Skin epidermis (tissue), 12 donors: Measurements from ENCODE around the gene ZNF576.
"Not testable (repeated sequence)": the region's sequence is repeated elsewhere in the genome, so short reads cannot be mapped to it uniquely, and the experiment has no call there.

Source experiments
- H3K27ac ChIP-seq, 21 experiments: fragments of 200-600 bp; sonication (generic) in 11 of 21; one replicate each; pipeline ENCODE4 v1.5.0; 2020; ENCODE audit warnings: mild to moderate bottlenecking in 3 of 21, inconsistent platforms in 2 of 21, moderate library complexity in 2 of 21
- H3K4me3 ChIP-seq, 7 experiments: fragments of 200-600 bp; sonication (generic) in 2 of 7; one replicate each; pipeline ENCODE4 v1.5.0; 2020; ENCODE audit warnings: inconsistent platforms in 2 of 7, mild to moderate bottlenecking in 2 of 7, moderate library complexity in 1 of 7

ZNF576 gene, protein sequence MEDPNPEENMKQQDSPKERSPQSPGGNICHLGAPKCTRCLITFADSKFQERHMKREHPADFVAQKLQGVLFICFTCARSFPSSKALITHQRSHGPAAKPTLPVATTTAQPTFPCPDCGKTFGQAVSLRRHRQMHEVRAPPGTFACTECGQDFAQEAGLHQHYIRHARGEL

GRCh38 chr19:43595999-43596841 lies at the start of gene ZNF576, which contains the start of gene IRGQ:
Gene ZNF576 (plus strand): TSS chr19:43596595. CDS start chr19:43597109, 514 bp downstream.
Gene IRGQ (minus strand): TSS chr19:43596134. CDS start chr19:43595338, 796 bp downstream.
- H3K4me3 ChIP-seq: peak within 1 kb of the TSS; percentile 51 to 79 (median 64)
- peak within 1 kb of the TSS; percentile 70 to 100 (median 97) for H3K27ac ChIP-seq

GRCh38 chr19:43547926-43548325 lies 48.5 kb upstream of the ZNF576 start:
- H3K4me3 ChIP-seq, H3K27ac ChIP-seq: not testable (repeated sequence)

DNA sequence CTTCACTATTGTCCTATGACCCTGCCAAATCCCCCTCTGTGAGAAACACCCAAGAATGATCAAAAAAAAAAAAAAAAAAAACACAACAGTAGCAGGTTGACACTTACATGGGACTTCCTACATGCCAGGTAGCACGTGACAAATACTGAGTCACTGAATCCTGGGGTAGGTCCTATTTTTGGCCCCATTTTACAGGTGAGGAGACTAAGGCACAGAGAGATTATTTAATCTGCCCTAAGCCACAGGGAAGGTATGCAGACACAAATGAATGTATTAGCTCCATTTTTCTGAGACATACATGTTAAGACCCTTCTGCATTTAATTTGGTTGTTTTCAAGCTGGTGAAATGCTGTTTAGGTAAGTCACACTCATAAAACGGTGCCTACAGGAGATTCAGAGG lies 47.7 kb upstream of the ZNF576 start:
- Histone ChIP-seq H3K27ac (no peak overlapping the region), H3K4me3 (no peak overlapping the region)

GRCh38 chr19:43551399-43552197 lies 44.8 kb upstream of the ZNF576 start:
- Histone ChIP-seq H3K27ac (no peak overlapping the region), H3K4me3 (no peak overlapping the region)

GRCh38 chr19:43552198-43552450 lies 44.3 kb upstream of the ZNF576 start:
- no peak overlapping the region for H3K4me3 ChIP-seq

GRCh38 chr19:43552616-43553015 lies 43.8 kb upstream of the ZNF576 start:
- no peak overlapping the region for H3K27ac ChIP-seq

More at GRCh38 chr19:43552198-43552450, 44.3 kb upstream of the ZNF576 start:
- H3K27ac ChIP-seq: no peak overlapping the region

GRCh38 chr19:43553656-43554055 lies 42.7 kb upstream of the ZNF576 start:
- Histone ChIP-seq H3K4me3 (no peak overlapping the region), H3K27ac (peak overlapping the region in 1 of 21 experiments; percentile 39)

More at GRCh38 chr19:43552616-43553015, 43.8 kb upstream of the ZNF576 start:
- no peak overlapping the region for H3K4me3 ChIP-seq

DNA sequence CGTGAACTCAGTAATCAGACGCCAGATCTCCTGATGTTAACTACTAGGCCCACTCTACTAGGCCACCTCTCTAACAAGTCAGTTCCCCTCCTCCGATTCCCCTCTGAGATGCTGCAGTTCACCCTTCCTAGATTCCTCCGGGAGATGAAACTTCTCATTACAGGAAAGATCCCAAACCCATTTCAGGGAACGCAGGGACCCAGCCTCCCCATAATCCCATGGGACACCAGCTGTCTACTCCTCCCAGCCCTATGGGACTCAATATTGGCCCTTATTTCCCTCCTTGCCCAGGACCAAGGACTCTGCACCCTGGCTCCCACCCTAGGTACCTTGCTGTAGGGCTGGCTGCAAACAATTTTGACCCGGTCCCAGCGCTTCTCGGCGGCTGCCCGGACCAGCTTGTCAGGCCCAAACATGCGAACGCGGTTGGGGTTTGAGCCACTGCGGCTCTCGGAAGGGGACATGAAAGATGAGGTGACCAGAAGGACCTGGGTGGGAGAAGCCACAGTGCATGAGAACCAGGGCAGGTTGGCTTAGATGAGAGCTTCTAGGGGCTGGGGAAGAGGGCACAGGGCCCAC lies 42.0 kb upstream of the ZNF576 start:
- no peak overlapping the region for H3K4me3 ChIP-seq
- H3K27ac ChIP-seq: no peak overlapping the region

- Histone ChIP-seq H3K4me3 (no peak overlapping the region), H3K27ac (no peak overlapping the region)
Measured at GRCh38 chr19:43555185-43555770, 41.1 kb upstream of the ZNF576 start.

GRCh38 chr19:43560687-43561086 lies 35.7 kb upstream of the ZNF576 start:
- Histone ChIP-seq H3K4me3 (no peak overlapping the region), H3K27ac (no peak overlapping the region)

DNA sequence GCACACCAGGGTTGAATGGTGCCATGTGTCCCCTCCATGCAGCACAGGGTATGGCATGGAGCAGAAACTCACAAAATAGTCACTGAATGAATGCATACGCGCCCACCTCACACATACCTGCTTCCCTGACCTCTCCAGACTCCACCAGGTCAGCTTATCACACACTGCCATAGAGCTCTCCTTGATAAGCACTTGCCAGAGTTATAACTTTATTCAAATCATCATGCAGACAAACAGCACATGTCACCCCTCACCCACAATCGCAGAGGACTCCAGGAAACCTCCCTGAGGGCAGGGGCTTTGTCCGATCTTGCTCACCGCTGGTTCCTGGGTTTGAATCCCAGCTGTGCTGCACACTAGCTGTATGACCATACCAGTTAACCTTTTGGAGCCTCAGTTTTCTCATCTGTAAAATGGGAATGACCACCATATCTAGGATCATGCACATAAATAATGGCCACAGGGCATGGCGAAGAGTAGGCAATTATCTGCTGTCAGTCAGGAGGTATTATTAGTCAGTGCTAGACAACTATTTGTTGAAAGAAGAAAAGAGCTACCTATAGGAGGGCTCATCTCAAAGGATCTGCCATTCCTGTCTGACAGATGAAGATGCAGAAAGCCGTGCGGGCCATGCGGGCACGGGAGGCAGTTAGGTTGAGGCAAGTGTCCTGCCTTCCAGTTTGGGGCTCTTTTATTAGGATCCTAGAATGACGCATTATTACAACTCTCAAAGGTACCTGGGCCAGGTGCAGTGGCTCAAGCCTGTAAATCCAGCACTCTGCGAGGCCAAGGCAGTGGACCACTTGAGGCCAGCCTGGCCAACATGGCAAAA lies 35.0 kb upstream of the ZNF576 start:
- H3K27ac ChIP-seq: peak overlapping the region in 7 of 21 experiments; percentile 9 to 90 (median 77)
- no peak overlapping the region for H3K4me3 ChIP-seq

- no peak overlapping the region for H3K4me3 ChIP-seq
- peak overlapping the region in 19 of 21 experiments; percentile 9 to 92 (median 71) for H3K27ac ChIP-seq
Measured at GRCh38 chr19:43562226-43562697, 34.1 kb upstream of the ZNF576 start.

DNA sequence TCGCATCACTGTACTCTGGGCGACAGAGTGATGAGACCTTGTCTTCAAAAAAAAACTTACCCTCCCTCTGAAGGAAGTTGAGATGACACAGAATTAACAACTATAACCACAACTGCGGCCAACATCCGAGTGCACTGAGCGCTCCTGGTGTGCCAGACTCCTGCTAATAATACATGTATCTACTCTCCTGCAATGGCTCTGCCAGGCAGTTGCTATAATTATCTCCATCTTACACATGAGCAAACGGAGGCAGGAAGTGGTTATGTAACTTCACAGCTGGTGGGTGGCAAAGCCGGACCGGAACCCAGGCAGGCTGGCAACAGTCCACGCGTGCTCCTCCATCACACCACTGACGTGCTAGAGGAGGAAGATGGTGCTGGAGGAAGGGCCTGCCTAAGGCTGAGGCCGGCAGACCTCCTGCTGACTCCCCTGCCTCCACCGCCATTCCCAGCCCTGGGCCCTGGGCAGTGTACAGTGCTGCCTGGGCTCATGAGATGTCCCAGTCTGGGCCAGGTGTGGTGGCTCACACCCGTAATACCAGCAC lies 33.6 kb upstream of the ZNF576 start:
- Histone ChIP-seq H3K27ac (peak overlapping the region in 20 of 21 experiments; percentile 31 to 92 (median 72)), H3K4me3 (no peak overlapping the region)

- peak overlapping the region in 12 of 21 experiments; percentile 33 to 92 (median 74) for H3K27ac ChIP-seq
Measured at GRCh38 chr19:43563816-43564457, 32.5 kb upstream of the ZNF576 start.

DNA sequence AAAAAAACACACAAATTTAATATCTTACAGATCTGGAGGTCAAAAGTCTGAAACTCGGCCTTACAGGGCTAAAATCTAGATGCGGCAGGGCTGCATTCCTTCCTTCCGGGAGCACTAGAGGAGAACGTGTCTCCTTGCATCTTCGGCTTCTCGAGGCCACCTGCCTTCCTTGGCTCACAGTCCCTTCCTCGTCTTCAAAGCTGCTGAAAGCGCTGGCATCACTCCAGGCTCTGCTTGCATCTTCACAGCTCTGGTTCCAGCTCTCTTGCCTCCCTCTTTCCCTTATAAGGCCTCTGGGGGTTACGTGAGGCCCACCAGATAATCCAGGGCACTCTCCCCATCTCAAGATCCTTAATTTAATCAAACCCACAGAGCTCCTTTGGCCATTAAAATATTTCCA lies 31.6 kb upstream of the ZNF576 start:
- no peak overlapping the region for H3K27ac ChIP-seq
- H3K4me3 ChIP-seq: no peak overlapping the region

More at GRCh38 chr19:43563816-43564457, 32.5 kb upstream of the ZNF576 start:
- no peak overlapping the region for H3K4me3 ChIP-seq

DNA sequence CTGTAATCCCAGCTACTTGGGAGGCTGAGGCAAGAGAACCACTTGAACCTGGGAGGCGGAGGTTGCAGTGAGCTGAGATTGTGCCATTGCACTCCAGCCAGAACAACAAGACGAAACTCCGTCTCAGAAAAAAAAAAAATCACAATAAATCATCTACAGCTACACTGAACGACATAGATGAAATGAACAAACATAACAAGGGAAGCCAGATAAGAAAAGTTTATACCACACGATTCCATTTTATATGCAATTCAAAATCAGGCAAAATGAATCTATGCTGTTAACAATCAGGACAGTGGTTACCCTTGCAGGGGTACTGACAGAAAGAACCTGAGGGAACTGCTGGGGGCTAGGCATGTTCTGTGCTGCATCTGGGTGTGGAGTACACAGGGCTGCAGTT lies 26.7 kb upstream of the ZNF576 start:
- H3K27ac ChIP-seq: no peak overlapping the region

DNA sequence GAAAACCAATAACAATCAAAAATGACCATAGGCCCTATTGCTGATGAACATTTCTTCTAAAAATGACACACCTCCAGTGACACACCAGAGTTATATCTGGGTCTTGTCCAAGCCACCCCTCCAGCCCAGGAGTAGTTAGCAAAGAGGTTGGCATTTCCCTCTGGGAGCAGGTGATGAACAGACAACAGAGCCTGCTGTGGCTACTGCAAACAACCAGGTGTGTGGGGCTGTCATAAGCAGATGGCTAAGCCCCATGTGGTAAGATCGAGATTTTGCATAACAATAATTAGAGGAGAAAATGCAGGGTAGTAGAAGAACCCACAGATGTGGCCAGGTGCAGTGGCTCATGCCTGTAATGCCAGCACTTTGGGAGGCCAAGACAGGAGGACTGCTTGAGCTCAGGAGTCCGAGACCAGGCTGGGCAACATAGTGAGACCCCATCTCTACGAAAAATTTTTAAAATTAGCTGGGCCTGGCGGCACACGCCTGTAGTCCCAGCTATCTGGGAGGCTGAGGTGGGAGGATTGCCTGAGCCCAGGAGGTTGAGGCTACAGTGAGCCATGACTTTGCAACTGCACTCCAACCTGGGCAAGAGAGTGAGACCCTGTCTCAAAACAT lies 26.1 kb upstream of the ZNF576 start:
- H3K4me3 ChIP-seq: no peak overlapping the region
- H3K27ac ChIP-seq: peak overlapping the region in 1 of 21 experiments; percentile 9

More for the DNA sequence above, 26.7 kb upstream of the ZNF576 start:
- no peak overlapping the region for H3K4me3 ChIP-seq
